Common myeloid progenitor, CD34-positive (primary cell): ENCODE results near the gene OPTN.
"Not testable (repeated sequence)": the region's sequence is repeated elsewhere in the genome, so short reads cannot be mapped to it uniquely, and the experiment has no call there.

ENCODE experiments used
- CTCF ChIA-PET: fragments of 350-600 bp; sonication (Branson Sonifier 250); formaldehyde crosslinking; loops from one replicate; lab custom pipeline; 2021; ENCODE audit warnings: antibody characterized with exemption; lab: Charles Lee
- POLR2A ChIA-PET: fragments of 350-600 bp; sonication (Branson Sonifier 250); formaldehyde crosslinking; loops from one replicate; lab custom pipeline; 2021; ENCODE audit warnings: antibody characterized with exemption; lab: Charles Lee
- DNase-seq, 3 donors: peaks; one replicate each; pipeline versions ENCODE4 v3.0.0 to v3.0.0-alpha.2; 2013
- H3K27ac ChIP-seq, 2 experiments: 1 replicate in 1 of 2; 2 replicates in 1 of 2; pipeline ENCODE4 v1.7.0; 2013; ENCODE audit warnings: inconsistent platforms in 2 of 2, low read length in 2 of 2, mild to moderate bottlenecking in 2 of 2, low read depth in 1 of 2, moderate library complexity in 1 of 2; ENCODE audit not compliant: severe bottlenecking in 2 of 2, insufficient read depth in 1 of 2, poor library complexity in 1 of 2
- H3K27me3 ChIP-seq, 5 experiments: replicated peaks in 2 of 5; 1 replicate in 3 of 5; 2 replicates in 2 of 5; pipeline versions ENCODE4 v1.6.1 to v1.7.0; 2013; ENCODE audit warnings: low read length in 4 of 5, mild to moderate bottlenecking in 2 of 5, moderate library complexity in 2 of 5, inconsistent platforms in 1 of 5; ENCODE audit not compliant: insufficient read depth in 5 of 5, control insufficient read depth in 4 of 5
- H3K36me3 ChIP-seq, 4 experiments: 1 replicate in 2 of 4; 2 replicates in 2 of 4; pipeline versions ENCODE4 v1.6.1 to v1.7.0; 2013; ENCODE audit warnings: low read length in 3 of 4, control low read depth in 1 of 4, mild to moderate bottlenecking in 1 of 4; ENCODE audit not compliant: control insufficient read depth in 4 of 4, insufficient read depth in 4 of 4
- H3K4me1 ChIP-seq, 4 experiments: 1 replicate in 3 of 4; 2 replicates in 1 of 4; pipeline versions ENCODE4 v1.6.1 to v1.7.1; 2013; ENCODE audit warnings: low read length in 3 of 4, mild to moderate bottlenecking in 3 of 4, control low read depth in 1 of 4, inconsistent platforms in 1 of 4, moderate library complexity in 1 of 4; ENCODE audit not compliant: control insufficient read depth in 4 of 4, insufficient read depth in 4 of 4; ENCODE audit errors: control extremely low read depth in 1 of 4
- H3K4me3 ChIP-seq, 7 experiments: 1 replicate in 4 of 7; 2 replicates in 3 of 7; pipeline versions ENCODE4 v1.5.1 to v1.7.0; 2013; ENCODE audit warnings: mild to moderate bottlenecking in 7 of 7, low read length in 6 of 7, moderate library complexity in 6 of 7, inconsistent platforms in 2 of 7, low read depth in 2 of 7, control low read depth in 1 of 7; ENCODE audit not compliant: insufficient read depth in 4 of 7, control insufficient read depth in 1 of 7; ENCODE audit errors: extremely low read depth in 1 of 7
- H3K9me3 ChIP-seq, 5 experiments: 1 replicate in 4 of 5; 2 replicates in 1 of 5; pipeline versions ENCODE4 v1.6.1 to v1.7.1; 2013; ENCODE audit warnings: low read length in 4 of 5, mild to moderate bottlenecking in 2 of 5, inconsistent platforms in 1 of 5, low read depth in 1 of 5, moderate library complexity in 1 of 5; ENCODE audit not compliant: control insufficient read depth in 4 of 5, insufficient read depth in 2 of 5; ENCODE audit errors: control extremely low read depth in 1 of 5
- WGBS: methylation state at CpG from one replicate; pipeline ENCODE4 v1.1.5; 2013; ENCODE audit not compliant: insufficient coverage; 5-methylcytosine and 5-hydroxymethylcytosine counted together

OPTN gene

GRCh38 chr10:13078912-13079775, 20.8 kb upstream of the OPTN start:
- Histone ChIP-seq H3K9me3 (peaks cover 2 to 38% (median 20%) of the 10 kb centered on the region in 5 experiments), H3K27ac (no peak overlapping the region), H3K4me1 (peaks cover 0 to 2% (median 0%) of the 10 kb centered on the region in 4 experiments), H3K36me3 (no peaks in the 10 kb centered on the region), H3K27me3 (no peaks in the 10 kb centered on the region), H3K4me3 (no peak overlapping the region)
- ChIA-PET CTCF (no interaction called here), POLR2A (no interaction called here)
- WGBS: 99% methylated on average over 7 of the region's 16 CpGs
- no peak for DNase-seq

GRCh38 chr10:13079776-13080050, 20.2 kb upstream of the OPTN start:
- Histone ChIP-seq H3K36me3 (no peaks in the 10 kb centered on the region), H3K9me3 (peaks cover 2 to 42% (median 22%) of the 10 kb centered on the region in 5 experiments), H3K27me3 (no peaks in the 10 kb centered on the region), H3K27ac (no peak overlapping the region), H3K4me3 (no peak overlapping the region), H3K4me1 (peaks cover 0 to 2% (median 0%) of the 10 kb centered on the region in 4 experiments)
- ChIA-PET CTCF (no interaction called here), POLR2A (no interaction called here)
- DNase-seq: peak in 1 of 3 donors; percentile 37
- 33% methylated on average over 1 of the region's 2 CpGs for WGBS

GRCh38 chr10:13080643-13081042, 19.3 kb upstream of the OPTN start:
- Histone ChIP-seq H3K4me3 (no peak overlapping the region), H3K4me1 (no peaks in the 10 kb centered on the region), H3K36me3 (no peaks in the 10 kb centered on the region), H3K27me3 (no peaks in the 10 kb centered on the region), H3K9me3 (peaks cover 2 to 51% (median 30%) of the 10 kb centered on the region in 5 experiments), H3K27ac (no peak overlapping the region)
- ChIA-PET POLR2A (no interaction called here), CTCF (no interaction called here)
- 88% methylated on average over 6 of the region's 7 CpGs for WGBS
- DNase-seq: no peak

GRCh38 chr10:13083700-13084099, 16.3 kb upstream of the OPTN start:
- H3K4me3 ChIP-seq, H3K27ac ChIP-seq, DNase-seq, CTCF ChIA-PET, H3K4me1 ChIP-seq, H3K36me3 ChIP-seq, POLR2A ChIA-PET, H3K27me3 ChIP-seq: not testable (repeated sequence)
- peaks cover 2 to 55% (median 30%) of the 10 kb centered on the region in 5 experiments for H3K9me3 ChIP-seq
- WGBS: 94% methylated on average over 2 of the region's 3 CpGs

- Histone ChIP-seq H3K36me3 (no peaks in the 10 kb centered on the region), H3K27ac (no peak overlapping the region), H3K4me1 (no peaks in the 10 kb centered on the region), H3K9me3 (peaks cover 0 to 36% (median 19%) of the 10 kb centered on the region in 5 experiments), H3K27me3 (no peaks in the 10 kb centered on the region), H3K4me3 (no peak overlapping the region)
- WGBS: no CpG with 5 or more reads among the region's 1 CpG
- ChIA-PET POLR2A (no interaction called here), CTCF (no interaction called here)
- DNase-seq: no peak
Observed at GRCh38 chr10:13086056-13086455, 13.9 kb upstream of the OPTN start.

GRCh38 chr10:13087601-13087985, 12.4 kb upstream of the OPTN start:
- H3K36me3 ChIP-seq: no peaks in the 10 kb centered on the region
- no peaks in the 10 kb centered on the region for H3K4me1 ChIP-seq
- no peak overlapping the region for H3K4me3 ChIP-seq
- no peaks in the 10 kb centered on the region for H3K27me3 ChIP-seq
- ChIA-PET CTCF (interaction anchor here (0.8 to 1.9 kb wide), 2 partner anchors 12 to 14 kb away, joined by 4 to 7 read pairs; partner anchors contain the start of gene OPTN), POLR2A (no interaction called here)
- DNase-seq: no peak
- peaks cover 0 to 34% (median 20%) of the 10 kb centered on the region in 5 experiments for H3K9me3 ChIP-seq
- 100% methylated on average over 4 of the region's 4 CpGs for WGBS
- H3K27ac ChIP-seq: no peak overlapping the region

- ChIA-PET POLR2A (no interaction called here), CTCF (interaction anchor here (0.8 to 1.9 kb wide), 2 partner anchors 12 to 14 kb away, joined by 4 to 7 read pairs; partner anchors contain the start of gene OPTN)
- Histone ChIP-seq H3K27ac (no peak overlapping the region), H3K36me3 (no peaks in the 10 kb centered on the region), H3K27me3 (no peaks in the 10 kb centered on the region), H3K4me1 (no peaks in the 10 kb centered on the region), H3K4me3 (no peak overlapping the region), H3K9me3 (peaks cover 0 to 30% (median 17%) of the 10 kb centered on the region in 5 experiments)
- no peak for DNase-seq
- 91% methylated on average over 4 of the region's 7 CpGs for WGBS
Observed at GRCh38 chr10:13087986-13088618, 11.9 kb upstream of the OPTN start.
